ENCODE measurements around the gene UGCG. TPM values are rescaled to one million over a fixed set of nuclear protein-coding genes. Genes with fewer than 3 reads are reported as not detected.

Gene UGCG
- total RNA-seq = 28.7 and 53.4 TPM in 2 replicates

GRCh38 chr9:111895996-111896941 is at the start of gene UGCG:
TSS of gene UGCG (plus strand) at chr9:111896814. CDS start at chr9:111897216, 402 bp downstream.

Small RNAs within 50 kb of the gene (small RNA-seq; reads per million reads assigned to genes)
- not detected for gene MIR4668

Other genes starting within 250 kb of the UGCG start
- 72.4 and 79.8 TPM in 2 replicates for gene GNG10, start 235.2 kb upstream of the UGCG start, total RNA-seq
- not detected in 2 replicates for gene SHOC1, start 101.9 kb upstream of the UGCG start, total RNA-seq

Measured in subcutaneous preadipocyte (primary cell).